Measurements from ENCODE around the gene ZDHHC13.

GRCh38 chr11:19194620-19195308, 77.8 kb downstream of the ZDHHC13 start:
- TF ChIP-seq, protein P1, sequence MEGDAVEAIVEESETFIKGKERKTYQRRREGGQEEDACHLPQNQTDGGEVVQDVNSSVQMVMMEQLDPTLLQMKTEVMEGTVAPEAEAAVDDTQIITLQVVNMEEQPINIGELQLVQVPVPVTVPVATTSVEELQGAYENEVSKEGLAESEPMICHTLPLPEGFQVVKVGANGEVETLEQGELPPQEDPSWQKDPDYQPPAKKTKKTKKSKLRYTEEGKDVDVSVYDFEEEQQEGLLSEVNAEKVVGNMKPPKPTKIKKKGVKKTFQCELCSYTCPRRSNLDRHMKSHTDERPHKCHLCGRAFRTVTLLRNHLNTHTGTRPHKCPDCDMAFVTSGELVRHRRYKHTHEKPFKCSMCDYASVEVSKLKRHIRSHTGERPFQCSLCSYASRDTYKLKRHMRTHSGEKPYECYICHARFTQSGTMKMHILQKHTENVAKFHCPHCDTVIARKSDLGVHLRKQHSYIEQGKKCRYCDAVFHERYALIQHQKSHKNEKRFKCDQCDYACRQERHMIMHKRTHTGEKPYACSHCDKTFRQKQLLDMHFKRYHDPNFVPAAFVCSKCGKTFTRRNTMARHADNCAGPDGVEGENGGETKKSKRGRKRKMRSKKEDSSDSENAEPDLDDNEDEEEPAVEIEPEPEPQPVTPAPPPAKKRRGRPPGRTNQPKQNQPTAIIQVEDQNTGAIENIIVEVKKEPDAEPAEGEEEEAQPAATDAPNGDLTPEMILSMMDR (IDR thresholded peaks at IDR 0.05; ENCODE audit: insufficient read depth, low read depth, low read length): no peak
- no peak for TF ChIP-seq EZH2 (IDR thresholded peaks at IDR 0.05; ENCODE audit: insufficient read depth, low read length)
